Measurements from ENCODE around the gene HS1BP3. TPM values are rescaled to one million over a fixed set of nuclear protein-coding genes. Genes with fewer than 3 reads are reported as not detected.

HS1BP3 gene
- total RNA-seq, 3 donors from 2014 or later (not counting 1 experiment from before 2014, with no cell fraction given): 17.4 to 25.7 (median 22.8) TPM

DNA sequence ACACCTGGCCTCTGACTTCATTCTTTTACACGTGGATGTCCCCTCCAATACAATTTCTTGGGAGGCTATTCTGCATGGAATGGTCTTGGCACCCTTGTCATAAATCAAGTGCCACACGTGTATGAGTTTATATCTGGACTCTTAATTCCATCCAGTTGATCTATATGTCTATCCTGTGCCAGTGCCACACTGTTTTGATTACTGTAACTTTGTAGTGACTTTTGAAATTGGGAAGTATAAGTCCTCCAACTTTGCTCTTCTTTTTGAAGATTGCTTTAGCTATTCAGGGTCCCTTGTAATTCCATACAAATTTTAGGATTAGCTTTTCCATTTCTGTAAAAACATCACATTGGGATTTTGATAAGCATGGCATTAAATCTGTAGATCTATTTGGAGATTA is 43.5 kb downstream of the HS1BP3 start:
- no peak overlapping the region for H3K4me3 ChIP-seq (ENCODE audit: low read length)
- TF ChIP-seq, protein P1, sequence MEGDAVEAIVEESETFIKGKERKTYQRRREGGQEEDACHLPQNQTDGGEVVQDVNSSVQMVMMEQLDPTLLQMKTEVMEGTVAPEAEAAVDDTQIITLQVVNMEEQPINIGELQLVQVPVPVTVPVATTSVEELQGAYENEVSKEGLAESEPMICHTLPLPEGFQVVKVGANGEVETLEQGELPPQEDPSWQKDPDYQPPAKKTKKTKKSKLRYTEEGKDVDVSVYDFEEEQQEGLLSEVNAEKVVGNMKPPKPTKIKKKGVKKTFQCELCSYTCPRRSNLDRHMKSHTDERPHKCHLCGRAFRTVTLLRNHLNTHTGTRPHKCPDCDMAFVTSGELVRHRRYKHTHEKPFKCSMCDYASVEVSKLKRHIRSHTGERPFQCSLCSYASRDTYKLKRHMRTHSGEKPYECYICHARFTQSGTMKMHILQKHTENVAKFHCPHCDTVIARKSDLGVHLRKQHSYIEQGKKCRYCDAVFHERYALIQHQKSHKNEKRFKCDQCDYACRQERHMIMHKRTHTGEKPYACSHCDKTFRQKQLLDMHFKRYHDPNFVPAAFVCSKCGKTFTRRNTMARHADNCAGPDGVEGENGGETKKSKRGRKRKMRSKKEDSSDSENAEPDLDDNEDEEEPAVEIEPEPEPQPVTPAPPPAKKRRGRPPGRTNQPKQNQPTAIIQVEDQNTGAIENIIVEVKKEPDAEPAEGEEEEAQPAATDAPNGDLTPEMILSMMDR (IDR thresholded peaks at IDR 0.05): no peak
- H3K36me3 ChIP-seq (ENCODE audit: control insufficient read depth, insufficient read depth, low read length): no peaks in the 10 kb centered on the region
- ATAC-seq (no peak), DNase-seq (no peak)
- Mint-ChIP-seq H3K27me3 (ENCODE audit: low read depth in 2 of 2) (no peaks in the 10 kb centered on the region), H3K9me3 (peaks cover 0 to 2% of the 10 kb centered on the region in 2 donors), H3K4me1 (no peaks in the 10 kb centered on the region), H3K36me3 (no peaks in the 10 kb centered on the region), H3K27ac (no peak overlapping the region), H3K4me3 (no peak overlapping the region)
- intact Hi-C loops (cut with micrococcal nuclease): no loop called here
- H3K4me1 ChIP-seq (ENCODE audit: control insufficient read depth, insufficient read depth, low read length): no peaks in the 10 kb centered on the region
- 98% methylated on average over 2 of the region's 2 CpGs for WGBS (ENCODE audit: insufficient coverage)
- H3K9me3 ChIP-seq (ENCODE audit: control insufficient read depth, insufficient read depth, low read length): no peaks in the 10 kb centered on the region
- no peak overlapping the region for H3K27ac ChIP-seq (ENCODE audit: low read length)
- no peaks in the 10 kb centered on the region for H3K27me3 ChIP-seq (ENCODE audit: control insufficient read depth, insufficient read depth, low read length)

DNA sequence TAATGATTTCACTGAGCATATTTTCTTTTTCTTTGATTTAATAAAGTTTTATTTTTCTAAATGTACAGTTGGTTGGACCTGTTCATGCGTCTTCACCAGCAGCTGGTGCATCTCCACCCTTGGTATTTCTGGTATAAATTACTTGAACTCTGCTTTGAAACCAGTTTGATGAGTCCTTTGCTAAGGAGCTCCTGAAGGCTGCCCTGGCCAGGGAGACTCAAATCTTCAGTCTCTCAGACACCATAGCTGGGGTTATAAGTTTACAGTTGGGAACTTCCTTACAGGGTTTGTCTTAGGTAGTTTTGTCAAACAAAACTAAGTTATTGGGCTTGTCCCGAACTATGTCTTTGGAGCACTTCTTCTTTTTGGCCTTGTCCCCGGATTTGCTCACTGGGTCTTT is 44.7 kb downstream of the HS1BP3 start:
- 61% methylated on average over 3 of the region's 3 CpGs for WGBS (ENCODE audit: insufficient coverage)
- H3K9me3 ChIP-seq (ENCODE audit: control insufficient read depth, insufficient read depth, low read length): no peaks in the 10 kb centered on the region
- H3K4me3 Mint-ChIP-seq: no peak overlapping the region

DNA sequence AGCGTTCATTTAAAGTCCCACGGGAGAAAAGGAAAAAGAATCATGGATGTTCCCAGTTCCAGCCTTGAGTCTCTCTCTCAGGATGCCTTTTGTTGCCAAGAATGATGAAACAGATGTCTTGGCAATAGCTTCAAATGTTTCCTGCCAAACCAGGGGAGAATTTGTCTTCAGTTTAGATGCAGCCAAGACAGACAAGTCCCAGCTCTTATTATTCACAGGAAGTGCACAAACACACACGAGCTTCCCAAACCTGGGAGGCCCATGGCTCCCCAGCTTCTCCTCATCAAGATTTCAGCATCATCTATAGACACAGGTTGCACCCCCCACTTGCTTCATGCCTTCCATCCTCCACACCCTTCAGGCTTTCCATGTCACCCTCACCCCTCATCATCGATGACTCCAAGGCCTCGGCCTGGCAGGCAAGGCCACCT is 45.9 kb downstream of the HS1BP3 start:
- Mint-ChIP-seq H3K36me3 (no peaks in the 10 kb centered on the region), H3K9me3 (peaks cover 0 to 2% of the 10 kb centered on the region in 2 donors), H3K4me3 (no peak overlapping the region), H3K4me1 (no peaks in the 10 kb centered on the region), H3K27ac (no peak overlapping the region), H3K27me3 (ENCODE audit: low read depth in 2 of 2) (no peaks in the 10 kb centered on the region)
- Histone ChIP-seq H3K27me3 (ENCODE audit: control insufficient read depth, insufficient read depth, low read length) (no peaks in the 10 kb centered on the region), H3K27ac (ENCODE audit: low read length) (no peak overlapping the region), H3K9me3 (ENCODE audit: control insufficient read depth, insufficient read depth, low read length) (no peaks in the 10 kb centered on the region), H3K36me3 (ENCODE audit: control insufficient read depth, insufficient read depth, low read length) (no peaks in the 10 kb centered on the region), H3K4me1 (ENCODE audit: control insufficient read depth, insufficient read depth, low read length) (no peaks in the 10 kb centered on the region), H3K4me3 (ENCODE audit: low read length) (no peak overlapping the region)
- intact Hi-C loops (cut with micrococcal nuclease): no loop called here
- 87% methylated on average over 5 of the region's 5 CpGs for WGBS (ENCODE audit: insufficient coverage)
- no peak for DNase-seq
- no peak for ATAC-seq
- TF ChIP-seq, protein P1 (IDR thresholded peaks at IDR 0.05): no peak

More for the DNA sequence above, 44.7 kb downstream of the HS1BP3 start:
- H3K27ac ChIP-seq (ENCODE audit: low read length): no peak overlapping the region
- H3K9me3 Mint-ChIP-seq: peaks cover 0 to 2% of the 10 kb centered on the region in 2 donors
- ATAC-seq (no peak), DNase-seq (no peak)
- H3K4me3 ChIP-seq (ENCODE audit: low read length): no peak overlapping the region
- no peaks in the 10 kb centered on the region for H3K36me3 Mint-ChIP-seq
- no peaks in the 10 kb centered on the region for H3K4me1 Mint-ChIP-seq
- no peaks in the 10 kb centered on the region for H3K27me3 Mint-ChIP-seq (ENCODE audit: low read depth in 2 of 2)
- H3K36me3 ChIP-seq (ENCODE audit: control insufficient read depth, insufficient read depth, low read length): no peaks in the 10 kb centered on the region
- TF ChIP-seq, protein P1 (IDR thresholded peaks at IDR 0.05): no peak
- no peaks in the 10 kb centered on the region for H3K4me1 ChIP-seq (ENCODE audit: control insufficient read depth, insufficient read depth, low read length)
- H3K27ac Mint-ChIP-seq: no peak overlapping the region
- intact Hi-C loops (cut with micrococcal nuclease): no loop called here
- H3K27me3 ChIP-seq (ENCODE audit: control insufficient read depth, insufficient read depth, low read length): no peaks in the 10 kb centered on the region

DNA sequence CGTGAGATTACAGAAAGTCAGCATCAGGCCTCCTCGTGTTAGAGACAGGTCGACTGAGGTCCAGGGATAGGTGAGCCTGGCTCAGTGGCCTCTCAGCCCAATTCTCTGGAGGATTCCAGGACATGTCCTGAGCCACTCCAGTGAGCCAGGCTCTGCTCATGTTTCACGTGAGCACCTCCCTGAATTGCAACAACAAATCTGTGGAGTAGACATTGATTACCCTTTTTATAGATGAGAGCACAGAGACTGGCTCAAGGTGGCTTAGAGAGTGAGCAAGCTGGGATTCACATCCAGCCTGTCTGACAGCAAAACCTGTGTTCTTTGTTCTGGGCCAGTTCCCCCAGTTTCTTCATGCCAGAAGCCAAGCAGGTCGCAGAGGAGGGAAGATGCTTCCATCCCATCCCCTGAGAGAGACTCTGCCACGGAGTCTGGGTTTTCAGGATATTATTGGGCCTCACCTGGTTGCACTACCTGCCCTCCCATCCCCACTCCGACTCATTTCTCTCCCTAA is 46.4 kb downstream of the HS1BP3 start:
- no peak for ATAC-seq
- no peak overlapping the region for H3K4me3 ChIP-seq (ENCODE audit: low read length)
- no peaks in the 10 kb centered on the region for H3K36me3 ChIP-seq (ENCODE audit: control insufficient read depth, insufficient read depth, low read length)
- Mint-ChIP-seq H3K27me3 (ENCODE audit: low read depth in 2 of 2) (no peaks in the 10 kb centered on the region), H3K27ac (no peak overlapping the region), H3K4me1 (no peaks in the 10 kb centered on the region), H3K9me3 (peaks cover 0 to 2% of the 10 kb centered on the region in 2 donors), H3K36me3 (no peaks in the 10 kb centered on the region), H3K4me3 (no peak overlapping the region)
- no peaks in the 10 kb centered on the region for H3K27me3 ChIP-seq (ENCODE audit: control insufficient read depth, insufficient read depth, low read length)
- H3K4me1 ChIP-seq (ENCODE audit: control insufficient read depth, insufficient read depth, low read length): no peaks in the 10 kb centered on the region
- TF ChIP-seq, protein P1 (IDR thresholded peaks at IDR 0.05): no peak
- no peak overlapping the region for H3K27ac ChIP-seq (ENCODE audit: low read length)
- no peaks in the 10 kb centered on the region for H3K9me3 ChIP-seq (ENCODE audit: control insufficient read depth, insufficient read depth, low read length)
- 90% methylated on average over 7 of the region's 7 CpGs for WGBS (ENCODE audit: insufficient coverage)
- intact Hi-C loops (cut with micrococcal nuclease): no loop called here
- no peak for DNase-seq

Data from natural killer cell (primary cell).